GM18508 (cell line): Measurements from ENCODE around the gene AIMP2.
"Not testable (repeated sequence)": the region's sequence is repeated elsewhere in the genome, so short reads cannot be mapped to it uniquely, and the experiment has no call there.

Experiments used
- ATAC-seq: cut with Tn5 transposase; IDR thresholded peaks from one replicate; pipeline ENCODE4 v1.9.1; 2021; ENCODE audit warnings: moderate number of reproducible peaks; ENCODE audit not compliant: insufficient read depth, unreplicated experiment

Gene AIMP2

GRCh38 chr7:6023974-6024435 is 14.9 kb downstream of the AIMP2 start:
- ATAC-seq, result no peak

- peak; percentile 54 for ATAC-seq
Measured at GRCh38 chr7:6026011-6026819, 17.1 kb downstream of the AIMP2 start.

GRCh38 chr7:6026820-6027311 is 17.8 kb downstream of the AIMP2 start:
- no peak for ATAC-seq

- ATAC-seq, result no peak
Measured at GRCh38 chr7:6027806-6028365, 18.8 kb downstream of the AIMP2 start.

GRCh38 chr7:6028563-6028962 is 19.5 kb downstream of the AIMP2 start:
- ATAC-seq, result no peak

GRCh38 chr7:6030988-6031387 is 21.9 kb downstream of the AIMP2 start, which contains the start of gene ANKRD61:
Gene ANKRD61 (plus strand): TSS chr7:6031376. CDS start chr7:6031376, 0 bp downstream.
- ATAC-seq, result no peak

- no peak for ATAC-seq
Measured at GRCh38 chr7:6031567-6031966, 22.5 kb downstream of the AIMP2 start.

GRCh38 chr7:6032167-6032566 is 23.1 kb downstream of the AIMP2 start:
- no peak for ATAC-seq

- no peak for ATAC-seq
Measured at GRCh38 chr7:6032641-6033040, 23.6 kb downstream of the AIMP2 start.

- no peak for ATAC-seq
Measured at GRCh38 chr7:6035165-6035564, 26.1 kb downstream of the AIMP2 start.

GRCh38 chr7:6035686-6036085 is 26.6 kb downstream of the AIMP2 start:
- no peak for ATAC-seq

GRCh38 chr7:6049780-6050179 is 40.7 kb downstream of the AIMP2 start:
- ATAC-seq, result no peak

- not testable (repeated sequence) for ATAC-seq
Measured at GRCh38 chr7:6051185-6051584, 42.1 kb downstream of the AIMP2 start.

GRCh38 chr7:6056616-6057015 is 47.5 kb downstream of the AIMP2 start:
- ATAC-seq, result no peak

- ATAC-seq, result no peak
Measured at GRCh38 chr7:6057316-6058129, 48.5 kb downstream of the AIMP2 start.

- not testable (repeated sequence) for ATAC-seq
Measured at GRCh38 chr7:6059941-6060340, 50.9 kb downstream of the AIMP2 start.

GRCh38 chr7:6071406-6071805 is 62.3 kb downstream of the AIMP2 start:
- ATAC-seq, result no peak
